ENCODE data around the gene CHD9.

DNA sequence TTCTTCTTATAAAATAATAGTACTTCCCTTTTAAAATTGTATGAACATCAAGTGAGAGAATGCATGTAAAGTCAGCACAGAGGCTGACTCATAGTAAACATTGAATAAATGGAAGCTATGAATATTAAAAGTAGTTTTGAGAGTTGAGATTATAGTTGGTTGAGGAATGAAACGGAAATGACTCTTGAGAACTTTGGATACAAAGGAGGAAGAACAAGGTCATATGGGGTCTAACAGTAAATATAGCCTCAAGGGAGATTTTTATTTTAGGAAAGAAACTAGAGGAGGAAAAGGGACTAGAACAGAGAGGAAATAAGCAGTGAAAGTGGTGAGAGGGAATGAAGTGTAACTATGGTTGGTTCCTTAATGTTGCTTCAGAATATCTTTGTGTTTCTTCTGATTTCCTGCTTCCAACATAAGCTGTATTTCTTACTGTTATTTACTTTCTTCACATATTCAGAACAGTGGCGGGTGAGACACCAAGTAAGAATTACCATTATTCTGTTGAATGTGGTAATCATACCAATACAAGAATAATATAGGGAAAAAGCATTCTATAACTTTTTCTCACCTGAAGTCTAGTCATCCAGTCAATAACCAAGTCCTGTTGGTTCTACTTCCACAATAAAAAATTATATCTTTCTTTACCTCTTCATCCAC is 165.1 kb downstream of the CHD9 start:
- TF ChIP-seq, protein P1, sequence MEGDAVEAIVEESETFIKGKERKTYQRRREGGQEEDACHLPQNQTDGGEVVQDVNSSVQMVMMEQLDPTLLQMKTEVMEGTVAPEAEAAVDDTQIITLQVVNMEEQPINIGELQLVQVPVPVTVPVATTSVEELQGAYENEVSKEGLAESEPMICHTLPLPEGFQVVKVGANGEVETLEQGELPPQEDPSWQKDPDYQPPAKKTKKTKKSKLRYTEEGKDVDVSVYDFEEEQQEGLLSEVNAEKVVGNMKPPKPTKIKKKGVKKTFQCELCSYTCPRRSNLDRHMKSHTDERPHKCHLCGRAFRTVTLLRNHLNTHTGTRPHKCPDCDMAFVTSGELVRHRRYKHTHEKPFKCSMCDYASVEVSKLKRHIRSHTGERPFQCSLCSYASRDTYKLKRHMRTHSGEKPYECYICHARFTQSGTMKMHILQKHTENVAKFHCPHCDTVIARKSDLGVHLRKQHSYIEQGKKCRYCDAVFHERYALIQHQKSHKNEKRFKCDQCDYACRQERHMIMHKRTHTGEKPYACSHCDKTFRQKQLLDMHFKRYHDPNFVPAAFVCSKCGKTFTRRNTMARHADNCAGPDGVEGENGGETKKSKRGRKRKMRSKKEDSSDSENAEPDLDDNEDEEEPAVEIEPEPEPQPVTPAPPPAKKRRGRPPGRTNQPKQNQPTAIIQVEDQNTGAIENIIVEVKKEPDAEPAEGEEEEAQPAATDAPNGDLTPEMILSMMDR (IDR thresholded peaks at IDR 0.05) = no peak
- TF ChIP-seq POLR2A (IDR thresholded peaks at IDR 0.05) = no peak

Data from thyroid gland (tissue), 4 donors.